SK-N-SH treated with all-trans-retinoic acid at 6 μM for 48 hours (cell line): Measurements from ENCODE around the gene CCDC177.

Experiments used
- TF ChIP-seq, protein P1 (sequence below): fragments of 250-450 bp; sonication (Bioruptor Pico); IDR thresholded peaks from 2 replicates; pipeline ENCODE4 v1.8.0; 2020; ENCODE audit warnings: mild to moderate bottlenecking, moderate library complexity, borderline replicate concordance
- TF ChIP-seq, protein P2 (sequence below): fragments of 250-450 bp; sonication (Bioruptor Pico); IDR thresholded peaks from 2 replicates; pipeline ENCODE4 v1.5.1; 2020; ENCODE audit warnings: low read depth, mild to moderate bottlenecking, moderate library complexity
- TF ChIP-seq, protein P3 (sequence below): fragments of 250-450 bp; sonication (Bioruptor Pico); IDR thresholded peaks from 2 replicates; pipeline ENCODE4 v1.5.0; 2020; ENCODE audit warnings: mild to moderate bottlenecking, moderate library complexity

DNA sequence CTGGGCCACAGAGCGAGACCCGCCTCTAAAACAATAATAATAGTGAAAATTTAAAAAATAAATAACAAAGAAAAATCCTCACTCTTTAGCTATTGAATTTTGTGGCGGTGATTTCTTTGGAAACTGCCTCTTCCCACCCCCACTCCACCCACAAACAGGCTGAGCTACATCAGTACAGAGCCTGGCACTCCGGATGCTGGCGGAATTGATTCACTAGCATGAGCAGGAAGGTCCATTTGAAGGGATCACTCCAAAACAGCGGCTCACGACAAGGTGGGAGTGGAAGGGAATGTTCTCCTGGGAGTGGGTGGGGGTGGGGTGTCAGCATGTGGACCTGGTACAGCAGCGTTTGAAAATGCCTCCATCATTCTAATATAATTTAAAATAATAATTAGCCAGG, 26.1 kb downstream of the CCDC177 start:
- TF ChIP-seq, protein P1, sequence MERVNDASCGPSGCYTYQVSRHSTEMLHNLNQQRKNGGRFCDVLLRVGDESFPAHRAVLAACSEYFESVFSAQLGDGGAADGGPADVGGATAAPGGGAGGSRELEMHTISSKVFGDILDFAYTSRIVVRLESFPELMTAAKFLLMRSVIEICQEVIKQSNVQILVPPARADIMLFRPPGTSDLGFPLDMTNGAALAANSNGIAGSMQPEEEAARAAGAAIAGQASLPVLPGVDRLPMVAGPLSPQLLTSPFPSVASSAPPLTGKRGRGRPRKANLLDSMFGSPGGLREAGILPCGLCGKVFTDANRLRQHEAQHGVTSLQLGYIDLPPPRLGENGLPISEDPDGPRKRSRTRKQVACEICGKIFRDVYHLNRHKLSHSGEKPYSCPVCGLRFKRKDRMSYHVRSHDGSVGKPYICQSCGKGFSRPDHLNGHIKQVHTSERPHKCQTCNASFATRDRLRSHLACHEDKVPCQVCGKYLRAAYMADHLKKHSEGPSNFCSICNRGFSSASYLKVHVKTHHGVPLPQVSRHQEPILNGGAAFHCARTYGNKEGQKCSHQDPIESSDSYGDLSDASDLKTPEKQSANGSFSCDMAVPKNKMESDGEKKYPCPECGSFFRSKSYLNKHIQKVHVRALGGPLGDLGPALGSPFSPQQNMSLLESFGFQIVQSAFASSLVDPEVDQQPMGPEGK: no peak
- TF ChIP-seq, protein P2, sequence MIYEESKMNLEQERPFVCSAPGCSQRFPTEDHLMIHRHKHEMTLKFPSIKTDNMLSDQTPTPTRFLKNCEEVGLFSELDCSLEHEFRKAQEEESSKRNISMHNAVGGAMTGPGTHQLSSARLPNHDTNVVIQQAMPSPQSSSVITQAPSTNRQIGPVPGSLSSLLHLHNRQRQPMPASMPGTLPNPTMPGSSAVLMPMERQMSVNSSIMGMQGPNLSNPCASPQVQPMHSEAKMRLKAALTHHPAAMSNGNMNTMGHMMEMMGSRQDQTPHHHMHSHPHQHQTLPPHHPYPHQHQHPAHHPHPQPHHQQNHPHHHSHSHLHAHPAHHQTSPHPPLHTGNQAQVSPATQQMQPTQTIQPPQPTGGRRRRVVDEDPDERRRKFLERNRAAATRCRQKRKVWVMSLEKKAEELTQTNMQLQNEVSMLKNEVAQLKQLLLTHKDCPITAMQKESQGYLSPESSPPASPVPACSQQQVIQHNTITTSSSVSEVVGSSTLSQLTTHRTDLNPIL (CRISPR knock-in tag): no peak
- TF ChIP-seq, protein P3, sequence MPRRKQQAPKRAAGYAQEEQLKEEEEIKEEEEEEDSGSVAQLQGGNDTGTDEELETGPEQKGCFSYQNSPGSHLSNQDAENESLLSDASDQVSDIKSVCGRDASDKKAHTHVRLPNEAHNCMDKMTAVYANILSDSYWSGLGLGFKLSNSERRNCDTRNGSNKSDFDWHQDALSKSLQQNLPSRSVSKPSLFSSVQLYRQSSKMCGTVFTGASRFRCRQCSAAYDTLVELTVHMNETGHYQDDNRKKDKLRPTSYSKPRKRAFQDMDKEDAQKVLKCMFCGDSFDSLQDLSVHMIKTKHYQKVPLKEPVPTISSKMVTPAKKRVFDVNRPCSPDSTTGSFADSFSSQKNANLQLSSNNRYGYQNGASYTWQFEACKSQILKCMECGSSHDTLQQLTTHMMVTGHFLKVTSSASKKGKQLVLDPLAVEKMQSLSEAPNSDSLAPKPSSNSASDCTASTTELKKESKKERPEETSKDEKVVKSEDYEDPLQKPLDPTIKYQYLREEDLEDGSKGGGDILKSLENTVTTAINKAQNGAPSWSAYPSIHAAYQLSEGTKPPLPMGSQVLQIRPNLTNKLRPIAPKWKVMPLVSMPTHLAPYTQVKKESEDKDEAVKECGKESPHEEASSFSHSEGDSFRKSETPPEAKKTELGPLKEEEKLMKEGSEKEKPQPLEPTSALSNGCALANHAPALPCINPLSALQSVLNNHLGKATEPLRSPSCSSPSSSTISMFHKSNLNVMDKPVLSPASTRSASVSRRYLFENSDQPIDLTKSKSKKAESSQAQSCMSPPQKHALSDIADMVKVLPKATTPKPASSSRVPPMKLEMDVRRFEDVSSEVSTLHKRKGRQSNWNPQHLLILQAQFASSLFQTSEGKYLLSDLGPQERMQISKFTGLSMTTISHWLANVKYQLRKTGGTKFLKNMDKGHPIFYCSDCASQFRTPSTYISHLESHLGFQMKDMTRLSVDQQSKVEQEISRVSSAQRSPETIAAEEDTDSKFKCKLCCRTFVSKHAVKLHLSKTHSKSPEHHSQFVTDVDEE (CRISPR knock-in tag): no peak
